ENCODE measurements around the gene CERS6. TPM values are rescaled to one million over a fixed set of nuclear protein-coding genes. Genes with fewer than 3 reads are reported as not detected.
"Not testable (repeated sequence)": the region's sequence is repeated elsewhere in the genome, so short reads cannot be mapped to it uniquely, and the experiment has no call there.

CERS6 gene
- polyA plus RNA-seq, 10 donors = 34.3 to 69.4 (median 42.3) TPM

DNA sequence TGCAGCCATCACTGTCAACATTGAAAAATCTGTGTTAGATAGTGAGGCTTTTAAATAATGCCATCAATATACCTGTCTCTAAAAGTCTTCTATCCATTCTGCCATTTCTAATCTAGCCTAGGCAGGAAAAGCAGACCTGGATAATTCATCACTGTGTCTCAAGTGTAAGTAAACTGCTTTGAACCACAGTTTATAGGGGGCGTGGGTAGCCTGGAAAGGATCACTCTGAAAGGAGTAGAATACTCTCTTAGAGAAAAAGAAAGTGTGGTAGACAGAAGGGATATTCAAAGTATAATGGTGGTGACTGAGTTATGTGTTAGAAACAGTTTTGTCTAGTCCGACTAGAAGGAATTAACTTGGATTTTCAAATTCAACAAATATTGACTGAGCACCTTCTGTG lies 40.8 kb downstream of the CERS6 start:
- no peak for DNase-seq

DNA sequence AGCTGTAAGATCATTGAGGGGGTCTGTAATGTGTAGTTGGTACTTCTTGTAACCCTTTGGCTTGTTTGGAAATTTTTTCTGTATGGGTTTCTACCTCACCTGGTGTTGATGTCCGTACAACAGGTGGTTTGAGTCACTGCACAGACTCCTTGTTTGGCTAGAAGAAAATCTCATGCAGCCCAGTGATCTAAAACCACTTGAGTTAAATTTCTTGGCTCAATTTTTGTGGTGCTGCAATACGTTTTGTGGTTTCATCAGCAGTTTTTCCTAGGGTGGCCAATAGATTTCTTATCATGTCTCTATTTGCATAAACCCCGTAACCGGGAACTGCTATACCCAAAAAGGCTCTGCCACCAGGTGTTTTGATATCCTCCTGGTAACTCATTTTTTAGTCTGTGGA lies 43.4 kb downstream of the CERS6 start:
- DNase-seq = no peak

- DNase-seq = no peak
These were observed 44.4 kb downstream of the CERS6 start for GRCh38 chr2:168500516-168500915.

DNA sequence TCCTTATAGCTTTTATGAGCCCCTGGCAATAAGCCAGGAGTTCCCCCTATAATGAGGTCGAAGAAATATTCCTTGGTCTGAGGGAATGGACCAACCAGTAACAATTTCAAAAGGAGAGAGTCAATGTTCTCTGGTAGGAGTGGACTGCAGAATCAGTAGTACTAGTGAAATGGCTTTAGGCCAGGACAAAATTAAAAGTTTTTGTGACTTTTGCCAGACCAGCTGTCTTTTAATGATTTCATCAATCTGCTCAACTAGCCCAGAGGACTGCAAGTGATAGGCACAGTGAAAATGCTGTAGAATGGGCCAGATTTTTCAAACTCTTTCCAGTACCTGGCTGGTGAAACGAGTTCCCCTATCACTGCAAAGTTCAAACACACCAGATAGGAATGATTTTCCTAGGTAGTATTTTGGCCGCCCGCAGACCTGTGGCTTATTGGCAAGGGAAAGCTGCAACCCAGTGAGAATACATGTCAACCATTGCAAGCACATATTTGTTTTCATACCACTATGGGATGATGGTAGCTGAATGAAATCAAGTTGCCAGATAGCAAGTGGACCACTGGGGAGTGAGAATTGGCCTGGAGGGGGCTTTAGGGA lies 45.5 kb downstream of the CERS6 start:
- peak in 1 of 3 donors; percentile 60 for DNase-seq

DNA sequence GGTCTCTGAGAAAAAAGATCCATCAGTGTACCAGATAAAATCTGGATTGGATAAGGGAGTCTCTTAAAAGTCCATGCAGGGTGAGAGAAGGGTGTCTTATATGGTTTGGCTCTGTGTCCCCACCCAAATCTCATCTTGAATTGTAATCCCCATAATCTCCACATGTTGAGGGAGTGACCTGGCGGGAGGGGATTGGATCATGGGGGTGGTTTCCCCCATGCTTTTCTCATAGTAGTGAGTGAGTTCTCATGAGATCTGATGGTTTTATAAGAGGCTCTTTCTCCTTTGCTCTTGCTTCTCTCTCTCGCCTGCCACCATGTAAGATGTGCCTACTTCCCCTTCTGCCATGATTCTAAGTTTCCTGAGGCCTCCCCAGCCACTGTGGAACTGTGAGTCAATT lies 46.8 kb downstream of the CERS6 start:
- not testable (repeated sequence) for DNase-seq

GRCh38 chr2:168503901-168504300 lies 47.8 kb downstream of the CERS6 start:
- DNase-seq = no peak

DNA sequence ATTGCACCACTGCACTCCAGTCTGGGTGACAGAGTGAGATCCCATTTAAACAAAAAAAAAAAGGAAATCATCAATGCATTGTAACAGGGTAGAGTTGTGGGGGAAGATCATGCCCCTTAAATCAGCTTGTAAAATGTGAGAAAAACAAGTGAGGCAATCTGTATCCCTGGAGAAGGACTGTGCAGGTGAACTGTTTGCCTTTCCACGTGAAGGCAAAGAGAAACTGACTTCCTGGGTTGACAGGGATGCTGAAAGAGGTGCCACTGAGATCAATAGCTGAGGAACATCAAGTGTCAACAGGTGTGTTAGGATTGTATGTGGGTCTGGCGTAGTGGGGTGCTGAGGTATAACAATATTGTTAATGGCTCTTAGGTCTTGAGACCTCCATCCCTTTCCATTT lies 48.3 kb downstream of the CERS6 start:
- no peak for DNase-seq

DNA sequence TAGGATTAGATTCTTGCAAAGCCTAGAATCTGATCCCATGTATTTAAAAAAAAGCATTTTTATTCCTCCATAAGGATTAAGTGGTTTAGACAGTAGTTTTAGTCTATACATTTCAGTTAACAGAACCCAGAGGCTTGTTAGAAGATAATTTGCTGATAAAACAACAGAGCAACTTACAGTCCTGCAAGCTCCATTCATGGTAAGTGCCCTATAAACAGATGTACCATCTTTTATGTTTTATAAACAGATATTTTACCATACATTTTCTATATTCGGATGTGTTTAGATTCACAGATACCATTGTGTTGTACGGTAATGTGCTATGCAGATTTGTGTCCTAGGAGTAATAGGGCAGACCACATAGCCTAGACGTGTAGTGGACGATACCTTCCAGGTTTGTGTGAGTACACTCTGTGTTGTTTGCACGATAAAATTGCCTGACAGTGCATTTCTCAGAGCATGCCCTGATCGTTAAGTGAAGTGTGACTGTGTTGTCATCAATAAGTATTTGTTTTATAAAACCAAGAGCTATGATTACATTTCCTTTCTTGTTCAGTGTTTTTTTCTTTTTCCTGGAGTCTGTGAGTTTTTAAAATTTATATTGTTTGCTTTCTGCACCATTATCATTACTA lies 54.2 kb downstream of the CERS6 start:
- no peak for DNase-seq

DNA sequence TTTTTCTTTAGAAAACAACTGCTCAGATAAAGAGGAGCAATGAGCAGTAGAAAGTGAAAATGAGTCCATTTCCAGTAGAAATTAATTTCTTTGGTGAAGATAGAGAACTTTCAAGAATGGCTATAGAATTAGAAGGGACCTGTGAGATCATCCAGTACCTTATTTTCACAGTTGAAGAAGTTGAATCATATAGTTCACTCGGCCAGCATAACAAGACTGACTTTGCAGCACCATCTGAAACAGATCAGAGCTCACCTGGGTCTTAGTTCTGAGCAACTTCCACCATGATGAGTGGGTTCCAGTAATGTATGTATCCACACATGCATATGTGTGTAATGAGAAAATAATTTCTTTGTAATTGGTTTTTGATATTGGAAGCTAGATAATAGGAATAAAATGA lies 58.6 kb downstream of the CERS6 start:
- no peak for DNase-seq

- peak; percentile 42 to 73 (median 56) for DNase-seq
These were observed 59.4 kb downstream of the CERS6 start for GRCh38 chr2:168515502-168515901.

DNA sequence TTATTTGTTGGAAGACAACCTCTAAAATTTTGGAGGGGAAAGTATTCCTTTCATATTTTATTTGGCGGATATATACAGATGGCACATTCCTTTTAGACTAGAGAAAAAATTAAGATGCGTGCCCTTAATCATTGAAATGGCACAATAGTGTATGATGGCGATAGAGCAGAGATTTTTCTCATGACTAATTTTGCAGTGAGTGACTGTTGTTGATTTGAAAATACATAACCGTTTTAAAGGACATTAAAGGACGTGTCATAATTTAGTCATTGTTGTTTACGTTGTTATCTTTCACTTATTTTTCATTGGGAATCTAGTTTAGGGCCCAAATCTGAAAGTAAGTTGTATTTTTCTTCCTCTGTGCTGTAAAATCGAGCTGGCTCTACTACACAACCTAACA lies 61.7 kb downstream of the CERS6 start:
- DNase-seq = no peak

DNA sequence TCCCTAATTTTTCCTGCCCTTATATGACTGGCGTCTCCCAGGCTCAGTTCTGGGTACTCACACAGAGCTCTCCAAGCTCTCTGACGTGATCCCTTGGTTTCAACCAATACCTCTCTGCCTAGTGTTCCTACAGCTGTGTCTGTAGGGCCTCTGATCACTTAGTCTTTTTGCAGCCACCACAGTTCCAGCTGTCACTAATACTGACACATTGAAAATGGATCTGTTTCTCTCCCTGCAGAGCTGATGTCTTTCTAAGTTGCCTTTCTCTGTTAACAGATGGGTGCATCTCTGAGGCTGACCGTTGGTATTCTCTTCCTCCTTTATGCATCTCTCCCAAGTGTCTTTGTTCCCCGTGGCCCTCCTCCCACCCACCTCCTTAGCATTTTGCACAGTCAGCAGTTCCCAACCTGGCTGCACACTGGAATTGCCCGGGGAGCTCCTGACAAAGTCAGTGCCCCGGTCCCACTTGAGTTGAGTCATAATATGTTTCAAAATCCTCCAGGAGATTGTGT lies 62.5 kb downstream of the CERS6 start:
- peak in 2 of 3 donors; percentile 15 to 40 for DNase-seq

GRCh38 chr2:168519534-168520308 lies 63.6 kb downstream of the CERS6 start:
- no peak for DNase-seq

GRCh38 chr2:168521053-168521741 lies 65.1 kb downstream of the CERS6 start:
- DNase-seq = peak in 2 of 3 donors; percentile 37 to 60

DNA sequence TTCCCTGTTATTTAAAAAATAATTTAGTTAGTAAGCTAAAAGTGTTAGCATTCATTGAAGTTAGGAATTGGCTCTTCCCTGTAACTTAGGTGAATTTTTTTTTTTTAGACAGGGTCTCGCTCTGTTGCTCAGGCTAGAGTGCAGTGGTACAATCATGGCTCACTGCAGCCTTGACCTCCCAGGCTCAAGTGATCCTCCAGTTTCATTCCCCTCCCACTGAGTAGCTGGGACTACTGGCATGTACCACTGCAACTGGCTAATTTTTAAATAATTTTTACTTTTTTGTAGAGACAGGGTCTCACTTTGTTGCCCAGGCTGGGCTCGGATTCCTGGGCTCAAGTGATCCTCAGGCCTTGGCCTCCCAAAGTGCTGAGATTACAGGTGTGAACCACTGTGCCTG lies 66.4 kb downstream of the CERS6 start:
- no peak for DNase-seq

DNA sequence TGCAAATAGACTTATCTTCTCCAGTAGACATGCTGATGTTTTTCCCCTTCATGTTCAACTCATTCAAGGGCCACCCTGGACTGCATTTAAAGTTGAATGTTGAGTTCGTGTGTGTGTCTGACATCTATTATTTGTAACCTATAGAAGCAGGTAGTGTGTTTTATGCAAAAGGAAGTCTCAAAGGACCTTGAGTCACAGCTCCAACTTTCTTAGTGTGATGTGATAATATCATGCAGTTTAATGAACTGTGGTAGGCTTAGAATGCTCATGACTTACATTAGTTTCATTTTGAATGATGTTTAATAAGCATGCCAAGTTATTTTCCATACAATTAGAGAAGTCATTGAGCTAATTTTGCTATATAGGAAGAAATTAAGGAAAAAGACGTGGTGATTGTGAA lies 67.9 kb downstream of the CERS6 start:
- no peak for DNase-seq

GRCh38 chr2:168525020-168525419 lies 68.9 kb downstream of the CERS6 start:
- no peak for DNase-seq

- peak in 1 of 3 donors; percentile 71 for DNase-seq
These were observed 69.8 kb downstream of the CERS6 start for GRCh38 chr2:168525716-168526446.

- peak in 1 of 3 donors; percentile 61 for DNase-seq
These were observed 70.6 kb downstream of the CERS6 start for GRCh38 chr2:168526641-168527040.

GRCh38 chr2:168528016-168528415 lies 71.9 kb downstream of the CERS6 start:
- no peak for DNase-seq

- DNase-seq = no peak
These were observed 72.4 kb downstream of the CERS6 start for GRCh38 chr2:168528469-168528868.

Data from muscle of back (tissue), 11 donors.